Kasumi-1 (cell line): ENCODE measurements around the gene NFATC1.

Source experiments
- DNase-seq, 2 experiments: peaks; one replicate each; lab custom pipeline; 2025; lab: John Stamatoyannopoulos, UW

Gene NFATC1

DNA sequence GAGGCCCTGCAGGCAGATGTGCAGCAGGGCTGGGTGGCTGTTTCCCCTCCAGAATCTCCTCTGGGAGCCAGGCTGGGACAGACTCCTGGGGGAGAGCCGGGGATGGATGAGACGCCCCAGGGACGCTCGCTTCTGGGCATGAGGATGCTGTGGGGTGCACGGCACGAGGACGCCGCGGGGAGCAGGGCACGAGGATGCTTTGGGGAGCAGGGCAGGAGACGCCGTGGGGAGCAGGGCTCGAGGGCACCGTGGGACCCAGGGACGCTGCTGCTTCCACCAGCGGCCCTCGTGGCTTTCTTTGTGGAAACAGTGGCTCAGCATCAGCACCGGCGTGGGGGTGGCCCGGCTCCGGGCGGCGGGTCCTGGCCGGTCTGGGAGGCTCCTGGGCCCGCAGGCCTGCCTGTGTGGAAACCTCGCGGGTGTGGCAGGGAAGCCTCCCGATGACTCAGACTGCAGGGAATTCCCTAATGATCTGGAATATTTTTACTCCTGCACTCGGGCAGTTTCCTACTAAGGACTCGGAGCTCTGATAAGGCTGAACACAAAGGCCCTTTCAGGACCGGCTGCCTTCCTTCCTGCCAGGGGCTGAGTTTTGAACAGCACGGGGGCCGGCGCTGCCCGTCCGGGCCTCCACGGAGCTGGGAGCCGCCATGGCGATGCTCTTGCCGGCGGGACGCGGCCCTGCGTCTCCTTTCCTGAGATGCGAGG lies 62.6 kb downstream of the NFATC1 start:
- no peak for DNase-seq

DNA sequence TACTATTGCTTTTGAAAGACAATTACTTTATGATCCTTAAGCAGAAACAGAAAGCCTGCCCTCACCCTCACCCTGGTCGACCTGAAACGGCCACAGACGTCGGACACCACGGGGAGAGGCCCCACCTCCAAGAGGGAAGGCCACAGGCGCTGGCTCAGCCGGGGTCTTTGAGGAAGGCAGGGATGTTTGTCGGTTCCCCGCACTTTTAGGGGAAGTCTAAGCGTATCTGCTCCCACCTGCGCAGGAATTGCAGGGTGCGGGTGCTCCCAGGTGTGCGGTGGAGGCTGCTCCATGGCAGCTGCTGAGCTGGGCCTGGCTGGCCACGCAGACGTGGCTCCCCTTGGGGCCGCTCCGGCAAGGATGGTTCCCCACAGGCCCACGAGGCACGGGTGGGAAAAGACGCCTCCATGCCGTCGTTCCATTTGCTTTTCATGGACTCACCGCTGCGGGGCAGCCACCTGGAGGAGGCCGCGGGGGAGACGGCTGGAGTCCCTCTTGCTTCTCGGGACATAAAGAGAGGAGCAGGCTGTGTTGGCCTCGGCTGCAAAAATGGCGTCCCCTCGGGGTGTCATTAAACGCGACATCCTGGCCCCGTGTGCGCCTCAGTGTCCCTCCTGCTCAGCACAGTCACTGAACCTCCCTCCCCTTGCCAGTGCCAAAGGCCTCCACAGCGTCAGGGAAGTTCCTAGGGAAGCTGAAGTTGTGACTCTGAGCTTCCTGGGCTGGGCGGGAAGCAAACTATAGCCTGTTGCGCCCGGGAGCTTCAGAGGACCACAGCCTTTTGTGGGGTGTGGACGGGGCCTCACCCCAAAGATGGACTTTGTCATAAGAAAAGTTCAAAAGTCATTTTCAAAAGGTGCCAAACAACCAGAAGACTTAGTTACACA lies 63.4 kb downstream of the NFATC1 start:
- no peak for DNase-seq

DNA sequence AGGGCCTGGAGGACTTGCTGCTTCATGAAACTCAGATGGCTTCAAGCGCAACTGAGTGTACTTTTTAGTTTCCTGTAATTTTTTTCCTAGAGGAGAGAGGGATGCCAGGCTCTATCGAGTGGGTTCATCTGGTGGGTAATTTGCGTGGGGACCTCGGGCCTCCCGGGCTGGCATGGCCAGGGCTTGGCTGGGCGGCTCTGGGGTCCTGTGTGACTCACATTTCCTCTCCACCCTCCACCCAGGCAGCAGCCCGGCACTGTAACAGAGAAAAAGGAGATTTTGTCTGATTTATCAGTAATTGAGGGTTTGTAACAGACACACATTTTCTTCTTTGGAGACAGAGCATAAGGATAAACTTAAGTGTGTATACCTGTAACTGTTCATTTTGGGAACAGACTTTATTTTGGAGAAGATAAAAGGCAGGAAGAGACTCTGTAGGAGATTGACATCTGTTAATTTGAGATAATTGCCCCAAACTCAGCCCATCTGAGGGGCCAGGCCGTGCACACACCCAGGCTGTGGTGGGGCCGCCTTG lies 64.3 kb downstream of the NFATC1 start:
- DNase-seq, result no peak

DNA sequence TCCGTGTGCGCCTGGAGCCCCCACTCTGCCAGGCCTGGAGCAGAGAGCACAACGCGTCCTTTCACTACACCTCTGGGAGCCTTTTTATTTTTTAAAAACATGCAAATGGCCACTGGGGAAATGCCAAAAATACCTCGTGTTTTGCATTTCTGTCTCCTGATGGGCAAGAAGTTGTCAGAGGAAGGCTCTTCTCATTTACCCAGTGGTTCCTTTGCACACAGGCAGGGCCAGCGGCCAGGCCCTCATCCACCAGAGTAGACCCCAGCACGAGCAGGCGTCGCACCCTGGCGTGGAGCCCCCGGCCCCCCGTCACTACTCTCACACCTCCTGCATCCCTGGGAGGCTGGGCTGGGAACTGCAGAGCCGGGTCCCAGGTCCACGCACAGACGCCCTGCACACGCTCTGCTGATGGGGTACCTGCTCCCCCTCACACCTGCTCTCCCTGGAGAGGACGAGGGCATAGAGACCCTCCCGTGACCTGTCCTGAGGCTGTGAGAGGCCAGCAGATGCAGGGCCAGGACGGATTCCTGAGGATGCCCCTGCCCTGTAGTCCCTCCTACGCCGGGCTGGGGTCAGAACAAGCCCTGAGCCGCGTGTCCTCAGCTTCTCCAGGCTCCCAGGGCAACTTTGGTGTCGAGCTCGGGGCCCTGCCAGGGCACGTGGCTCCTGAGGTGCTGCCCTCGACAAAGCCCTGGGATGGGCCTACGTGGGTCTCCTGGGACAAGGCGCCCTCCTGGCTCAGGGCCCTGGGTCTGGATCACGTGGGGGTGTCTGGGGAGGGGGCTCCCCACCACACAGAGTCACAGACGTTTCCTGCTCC lies 65.0 kb downstream of the NFATC1 start:
- DNase-seq, result no peak

DNA sequence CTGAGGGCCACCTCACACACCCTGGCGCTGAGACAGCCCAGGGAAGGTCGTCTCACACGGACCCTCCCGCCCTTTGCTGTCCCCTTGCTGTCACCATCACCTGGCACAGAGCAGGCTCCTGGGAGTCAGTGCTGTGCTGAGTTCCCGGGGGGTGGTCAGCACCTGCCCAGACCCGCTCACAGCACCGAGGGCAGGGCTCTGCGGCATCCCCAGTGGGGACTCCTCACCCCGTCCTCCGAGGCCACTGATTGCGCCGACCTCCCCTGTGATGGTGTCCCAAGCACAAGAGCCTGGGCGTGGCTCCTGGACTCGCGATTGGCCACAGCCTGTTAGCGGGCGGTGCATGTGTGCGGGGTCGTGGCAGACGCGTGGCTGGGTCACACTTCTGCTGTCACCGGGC lies 65.9 kb downstream of the NFATC1 start:
- DNase-seq, result no peak

DNA sequence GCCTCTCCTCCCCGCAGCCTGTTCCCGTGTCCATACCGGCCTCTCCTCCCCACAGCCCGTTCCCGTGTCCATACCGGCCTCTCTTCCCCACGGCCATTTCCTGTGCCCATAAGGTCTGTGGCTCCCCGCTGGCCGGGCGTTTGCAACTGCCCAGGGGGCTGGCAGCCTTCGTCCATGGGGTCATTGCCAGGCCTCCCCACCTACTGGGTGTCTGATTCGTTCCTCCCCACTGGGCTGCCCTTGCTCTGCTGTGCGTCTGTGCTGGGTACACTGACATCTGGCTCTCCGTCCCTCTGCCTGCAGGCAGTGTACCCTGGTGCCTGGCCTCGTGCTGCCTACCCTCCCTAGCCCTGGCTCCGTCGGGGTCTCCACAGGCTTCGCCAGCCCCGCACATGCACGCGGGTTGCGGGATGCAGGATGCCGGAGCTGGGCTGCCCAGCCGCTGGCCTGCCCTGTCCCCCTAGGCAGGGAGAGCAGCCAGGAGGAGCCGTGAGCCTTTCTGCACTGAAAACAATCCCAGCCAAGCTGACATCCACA lies 67.8 kb downstream of the NFATC1 start:
- no peak for DNase-seq

DNA sequence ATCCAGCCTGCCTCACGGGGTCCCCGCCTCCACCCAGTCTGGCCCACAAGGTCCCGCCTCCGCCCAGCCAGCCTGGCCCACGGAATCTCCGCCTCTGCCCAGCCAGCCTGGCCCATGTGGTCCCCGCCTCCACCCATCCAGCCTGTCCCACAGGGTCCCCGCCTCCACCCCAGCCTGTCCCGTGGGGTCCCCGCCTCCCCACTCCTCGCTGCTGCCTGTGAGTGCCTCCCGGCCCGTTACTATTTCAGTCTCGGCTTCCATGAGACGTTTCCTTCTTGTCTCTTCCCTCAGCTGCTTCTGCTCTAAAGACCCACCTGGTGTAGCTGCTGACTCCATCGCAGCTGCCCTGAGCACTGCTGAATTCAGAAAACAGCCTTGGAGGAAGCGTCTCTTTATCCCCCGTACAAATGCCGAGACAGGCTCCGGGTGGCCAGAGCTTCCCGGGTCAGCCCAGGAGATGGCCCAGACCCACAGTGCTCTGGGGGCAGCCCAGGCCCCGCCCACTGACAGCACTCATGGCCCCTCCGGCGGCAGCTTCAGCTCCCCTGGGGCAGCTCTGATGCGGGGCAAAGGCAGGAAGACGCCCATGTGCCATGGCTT lies 69.8 kb downstream of the NFATC1 start:
- DNase-seq, result no peak

DNA sequence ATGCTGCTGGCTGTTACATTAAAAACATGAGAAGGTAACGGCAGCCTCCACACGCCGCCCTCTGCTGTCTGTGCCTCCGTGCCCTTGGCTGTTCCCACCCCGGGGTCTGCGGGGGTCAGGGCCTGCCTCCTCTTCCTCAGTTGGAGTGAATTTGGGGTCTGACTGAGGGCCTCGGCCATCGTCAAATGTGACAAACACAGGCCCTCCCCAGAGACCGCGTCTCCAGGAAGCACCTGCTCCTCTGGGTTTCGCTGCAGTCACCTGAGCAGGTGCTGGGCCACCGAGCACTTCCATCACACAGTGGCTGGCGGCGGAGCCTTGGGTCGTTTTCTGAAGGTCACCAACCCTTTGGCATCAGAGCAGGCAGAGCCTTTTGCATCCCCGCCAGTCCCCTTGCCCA lies 70.9 kb downstream of the NFATC1 start:
- no peak for DNase-seq

DNA sequence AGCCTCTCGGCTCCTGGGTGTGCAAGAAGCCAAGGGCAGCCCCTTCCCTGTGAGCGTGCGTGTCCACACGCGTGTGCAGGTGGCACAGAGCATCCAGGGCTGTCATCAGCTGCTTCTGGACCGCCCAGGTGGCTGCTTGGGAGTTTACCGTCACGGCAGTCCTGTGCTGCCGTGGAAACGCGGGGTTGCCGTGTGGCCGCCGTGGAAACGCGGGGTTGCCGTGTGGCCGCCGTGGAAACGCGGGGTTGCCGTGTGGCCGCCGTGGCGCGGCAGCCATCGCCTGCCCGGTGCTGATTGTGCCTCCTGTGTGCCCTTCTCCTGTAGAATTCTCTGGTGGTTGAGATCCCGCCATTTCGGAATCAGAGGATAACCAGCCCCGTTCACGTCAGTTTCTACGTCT lies 71.4 kb downstream of the NFATC1 start:
- no peak for DNase-seq

DNA sequence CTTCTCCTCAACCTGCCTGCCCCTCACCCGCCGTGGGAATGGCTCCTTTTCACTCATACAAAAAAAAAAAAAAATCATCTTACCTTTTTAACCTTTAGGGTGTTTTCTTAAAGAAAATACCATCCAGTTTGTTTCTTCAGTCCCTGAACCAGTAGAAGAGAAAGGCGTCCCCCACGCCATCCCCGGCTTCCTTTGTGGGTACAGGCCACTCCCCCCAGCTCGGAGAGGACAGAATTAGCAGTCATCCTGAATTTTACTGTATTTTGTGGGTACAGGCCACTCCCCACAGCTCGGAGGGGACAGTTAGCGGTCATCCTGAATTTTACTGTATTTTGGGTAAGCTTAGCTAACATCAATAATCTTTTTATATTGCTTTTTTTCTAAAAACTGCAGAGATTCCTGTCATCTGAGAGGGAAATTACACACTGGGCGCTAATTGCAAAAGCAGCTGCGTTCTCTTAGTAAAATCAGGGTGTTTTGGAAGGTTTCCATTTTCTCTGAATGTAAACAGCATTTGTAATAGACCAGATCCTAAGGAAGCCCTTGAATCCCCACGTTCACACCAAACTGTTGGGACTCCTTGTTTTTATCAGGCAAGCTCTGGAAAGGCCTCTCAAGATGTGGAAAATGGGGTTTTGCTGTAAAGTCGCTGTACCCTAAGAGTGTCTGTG lies 72.5 kb downstream of the NFATC1 start:
- peak in 1 of 2 experiments; percentile 2 for DNase-seq

DNA sequence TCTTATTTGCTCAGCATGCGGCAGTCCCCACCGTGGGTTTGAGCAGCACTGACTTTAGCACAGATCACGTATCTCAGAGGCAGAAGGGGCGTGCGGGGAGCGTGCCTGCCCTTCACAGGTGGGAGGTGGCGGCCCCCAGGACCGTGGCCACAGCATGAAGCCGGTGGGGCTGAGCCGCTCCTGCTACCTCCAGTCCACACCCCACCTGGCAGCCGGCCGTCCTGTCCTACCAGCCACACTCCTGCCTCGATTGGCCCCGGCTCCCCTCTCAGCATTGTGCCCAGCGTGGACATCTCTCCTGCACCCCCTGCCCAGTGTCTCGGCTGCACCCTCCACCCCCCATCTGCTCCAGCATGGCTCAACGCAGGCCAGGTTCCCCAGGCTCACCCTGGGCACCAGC lies 73.6 kb downstream of the NFATC1 start:
- DNase-seq, result no peak

DNA sequence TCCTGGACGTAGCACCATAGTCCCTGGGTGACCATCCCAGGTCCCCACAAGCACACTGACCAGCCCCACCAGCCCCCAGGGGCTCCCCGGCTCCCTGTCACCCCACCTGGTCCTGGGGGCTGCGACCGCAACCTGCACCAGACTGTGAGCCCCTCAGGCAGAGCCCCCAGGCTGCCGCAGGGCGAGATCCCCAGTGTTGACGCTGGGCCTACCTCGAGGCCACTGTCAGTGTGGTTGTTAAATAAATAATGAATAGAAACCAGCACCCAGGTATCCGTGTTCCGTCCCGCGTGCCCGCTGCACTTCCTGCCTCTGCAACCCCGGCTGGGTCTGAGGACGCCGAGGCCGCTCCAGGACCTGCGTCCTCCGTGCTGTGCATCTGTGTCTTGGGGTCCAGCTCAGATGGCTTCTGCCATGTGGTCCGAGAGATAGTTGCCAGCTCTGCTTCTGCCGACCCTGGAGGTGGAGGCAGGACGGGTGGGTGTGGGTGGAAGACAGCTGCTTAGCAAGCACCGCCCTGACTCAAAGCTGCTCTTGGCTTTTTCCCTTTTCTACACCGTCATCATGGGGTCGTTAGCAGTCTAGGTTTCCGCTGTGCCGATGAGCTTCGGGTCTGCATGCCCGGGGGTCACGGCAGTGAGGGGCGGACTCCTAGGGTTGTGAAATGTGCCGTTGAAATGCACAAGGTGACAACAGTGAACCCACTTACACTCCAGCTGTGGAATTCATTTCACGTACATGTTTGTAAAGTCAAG lies 74.2 kb downstream of the NFATC1 start:
- DNase-seq, result no peak

DNA sequence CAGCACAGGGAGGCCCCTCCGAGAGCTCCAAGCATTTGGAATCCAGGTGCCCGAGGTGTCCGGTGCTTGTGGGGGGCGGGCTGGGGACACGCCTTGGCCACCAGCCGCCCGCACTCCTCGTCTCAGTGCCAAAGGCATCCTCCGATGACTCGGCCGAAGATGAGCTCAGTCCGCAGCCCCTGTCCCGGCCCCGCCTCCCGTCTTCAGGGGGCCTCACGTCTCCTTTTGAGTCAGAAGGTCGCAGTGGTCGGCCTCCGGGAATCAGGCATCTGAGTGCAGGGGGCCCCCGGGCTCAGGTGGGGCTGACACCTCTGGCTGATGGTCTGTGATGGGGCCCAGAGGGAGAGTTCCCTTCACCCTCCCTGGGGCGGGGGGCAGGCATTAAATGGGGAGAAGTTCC lies 74.8 kb downstream of the NFATC1 start:
- no peak for DNase-seq

DNA sequence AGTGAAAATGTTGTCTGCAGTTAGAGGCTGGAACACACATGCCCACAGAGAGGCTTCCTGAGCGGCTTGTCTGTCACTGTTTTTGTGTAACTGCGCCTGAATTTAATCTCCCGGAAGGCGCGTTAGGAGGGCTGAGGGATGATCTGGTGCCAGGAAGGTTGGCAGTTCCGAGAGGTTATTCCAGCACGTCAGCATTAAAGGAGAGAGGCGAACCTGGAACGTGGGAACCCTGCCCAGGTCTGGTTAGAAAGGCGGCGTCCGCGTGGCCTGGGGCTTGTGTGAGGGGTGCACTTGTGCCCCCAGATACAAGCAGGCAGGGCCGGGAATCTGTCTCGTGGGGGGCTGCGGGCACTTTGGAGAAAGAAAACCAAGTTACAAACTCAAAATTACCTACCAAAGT lies 75.3 kb downstream of the NFATC1 start:
- DNase-seq, result no peak

DNA sequence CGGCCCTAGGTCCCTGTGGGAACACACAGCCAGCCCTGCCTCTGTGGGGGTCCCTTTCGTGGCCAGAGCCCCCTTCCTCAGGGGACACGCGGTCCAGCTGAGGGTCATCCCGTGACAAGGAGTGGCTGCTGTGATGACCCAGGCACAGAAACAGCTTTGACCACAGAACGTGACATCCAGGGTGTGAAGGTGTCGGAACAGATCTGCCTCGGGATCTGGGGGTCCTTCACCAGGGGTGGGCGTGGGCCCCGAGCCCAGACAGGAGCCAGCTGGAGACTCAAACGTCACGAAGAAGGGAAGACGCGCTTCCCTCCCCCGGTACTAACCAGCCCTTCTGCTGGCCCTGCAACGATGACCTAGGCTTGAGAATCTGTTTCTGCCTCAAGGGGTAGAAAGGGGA lies 75.9 kb downstream of the NFATC1 start:
- DNase-seq, result no peak

DNA sequence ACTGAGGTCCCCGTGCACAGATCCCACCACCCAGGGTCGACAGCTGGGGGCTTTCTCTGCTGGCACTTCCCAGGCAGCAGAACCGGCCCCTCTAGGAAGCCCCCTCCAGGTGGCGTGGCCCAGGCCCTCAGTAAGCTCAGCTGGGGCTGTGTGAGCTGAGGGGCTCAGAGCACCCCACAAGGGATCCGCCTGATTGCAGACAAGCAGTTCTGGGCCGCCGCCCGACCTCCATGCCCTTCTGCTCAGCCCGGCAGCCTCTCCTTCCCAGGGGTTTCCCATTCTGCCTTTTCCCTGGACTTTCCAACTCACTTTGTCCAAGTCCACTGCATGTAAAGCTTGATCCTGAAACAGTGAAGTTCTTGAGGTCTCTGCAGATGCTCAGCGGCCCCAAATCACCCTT lies 76.4 kb downstream of the NFATC1 start:
- DNase-seq, result no peak

DNA sequence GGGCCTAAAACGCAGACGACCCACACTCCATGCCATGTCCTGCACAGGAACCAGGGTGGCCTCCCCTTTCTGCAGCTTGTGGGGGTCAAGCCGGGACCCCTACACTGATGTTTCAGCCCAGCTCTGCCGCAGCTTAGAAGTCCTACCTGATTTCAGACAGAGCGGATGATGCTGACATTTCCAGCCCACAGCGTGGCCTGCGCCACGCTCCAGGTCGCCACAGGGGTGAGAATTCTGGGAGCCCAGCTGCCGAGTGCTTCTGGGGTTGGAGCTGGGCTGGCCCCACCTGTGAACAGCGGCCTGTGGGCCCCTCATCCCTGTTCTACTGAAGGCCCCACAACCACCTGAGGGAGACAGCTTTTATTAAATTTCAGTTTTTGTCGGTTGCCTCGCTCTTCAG lies 77.2 kb downstream of the NFATC1 start:
- DNase-seq, result no peak

DNA sequence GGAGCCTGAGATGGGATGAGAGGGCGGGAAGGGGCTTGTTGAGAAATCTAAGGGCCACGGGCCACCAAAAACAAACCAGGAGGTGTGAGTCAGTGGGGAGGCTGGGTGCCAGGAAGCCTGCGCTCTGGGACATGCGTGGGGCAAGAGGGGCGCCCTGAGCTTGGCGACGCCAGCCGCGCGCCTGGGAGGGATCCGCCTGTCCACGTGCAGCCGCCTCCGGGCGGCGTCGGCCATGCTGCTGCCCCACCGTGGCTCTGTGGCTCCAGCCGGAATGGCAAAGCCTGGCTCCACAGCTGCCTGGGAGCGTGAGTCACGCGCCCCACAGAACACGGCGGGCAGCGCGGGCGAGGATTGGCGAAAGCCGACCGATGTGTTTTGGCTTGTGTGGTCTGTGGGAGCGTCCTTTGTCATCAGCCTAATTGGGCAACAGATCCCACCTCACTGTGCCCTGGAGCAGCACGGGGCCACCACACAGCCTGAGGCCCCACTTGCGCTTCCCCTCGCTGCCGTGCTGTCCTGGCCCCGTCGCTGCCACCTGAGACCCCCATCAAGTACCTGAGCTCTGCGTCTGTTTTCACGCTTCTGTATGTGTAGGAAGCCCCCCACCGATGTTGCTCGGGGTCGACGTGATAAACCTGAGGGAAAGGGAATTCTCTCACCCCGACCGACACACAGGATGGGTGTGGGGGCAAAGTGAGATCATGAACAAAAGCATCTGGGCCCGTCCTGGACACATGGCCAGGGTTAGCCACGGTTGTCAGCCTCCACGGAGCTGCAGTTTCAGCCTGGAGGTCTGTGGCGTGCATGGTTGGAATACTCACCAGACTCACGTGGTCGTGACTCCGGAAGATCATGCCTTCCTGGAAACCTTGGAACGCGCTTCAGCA lies 80.5 kb downstream of the NFATC1 start:
- no peak for DNase-seq

DNA sequence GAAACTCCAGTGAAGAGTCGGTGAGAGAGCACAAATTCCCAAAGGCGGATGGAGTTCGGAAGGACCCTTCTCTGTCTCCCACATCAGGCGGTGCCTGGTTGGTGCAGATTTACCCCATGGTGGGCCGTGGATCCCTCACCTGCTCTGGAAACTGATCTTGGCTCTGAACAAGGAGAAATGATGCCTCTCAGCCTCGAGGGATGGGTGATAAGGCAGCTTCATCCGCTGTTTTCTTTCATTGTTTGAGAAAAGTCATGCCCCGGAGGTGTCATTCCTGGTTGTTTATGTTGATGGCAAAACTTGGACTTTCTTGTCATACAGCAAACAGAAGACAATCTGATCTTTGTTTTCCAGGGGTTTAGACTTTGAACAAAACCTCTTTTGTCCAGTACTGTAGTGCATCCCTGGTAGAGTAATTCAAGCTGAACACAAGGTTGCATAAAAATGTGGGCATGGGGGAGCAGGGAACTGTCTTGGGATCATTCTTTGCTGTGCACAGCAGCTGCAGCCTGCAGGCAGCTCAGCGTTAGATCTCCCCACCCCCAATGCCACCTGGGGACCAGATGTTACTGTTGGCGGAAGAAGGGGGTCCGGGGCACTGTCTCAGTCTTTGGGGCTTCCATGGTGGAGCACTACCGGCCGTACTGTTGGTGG lies 81.3 kb downstream of the NFATC1 start:
- DNase-seq, result no peak
